AML-193 (cell line): Measurements from ENCODE around the gene SGPL1.

Experiments used
- DNase-seq, 2 experiments: peaks; one replicate each; lab custom pipeline; 2025; lab: John Stamatoyannopoulos, UW

The SGPL1 gene

DNA sequence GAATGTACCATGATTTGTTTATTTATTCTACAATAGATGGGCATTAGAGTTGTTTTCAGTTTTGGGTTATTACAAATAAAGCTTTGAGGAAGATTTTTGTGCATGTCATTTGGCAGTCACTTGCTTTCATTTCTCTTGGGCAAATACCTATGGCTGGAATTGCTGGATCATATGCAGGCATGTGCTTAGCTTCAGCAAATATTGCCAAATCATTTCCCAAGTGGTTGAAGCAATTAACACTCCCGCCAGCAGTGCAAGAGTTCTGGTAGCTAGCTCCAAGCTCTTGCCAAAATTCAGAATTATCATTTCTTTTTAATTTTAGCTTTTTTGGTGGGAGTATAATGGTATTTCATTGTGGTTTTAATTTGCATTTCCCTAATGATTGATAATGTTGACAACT lies 105.5 kb downstream of the SGPL1 start:
- no peak for DNase-seq

DNA sequence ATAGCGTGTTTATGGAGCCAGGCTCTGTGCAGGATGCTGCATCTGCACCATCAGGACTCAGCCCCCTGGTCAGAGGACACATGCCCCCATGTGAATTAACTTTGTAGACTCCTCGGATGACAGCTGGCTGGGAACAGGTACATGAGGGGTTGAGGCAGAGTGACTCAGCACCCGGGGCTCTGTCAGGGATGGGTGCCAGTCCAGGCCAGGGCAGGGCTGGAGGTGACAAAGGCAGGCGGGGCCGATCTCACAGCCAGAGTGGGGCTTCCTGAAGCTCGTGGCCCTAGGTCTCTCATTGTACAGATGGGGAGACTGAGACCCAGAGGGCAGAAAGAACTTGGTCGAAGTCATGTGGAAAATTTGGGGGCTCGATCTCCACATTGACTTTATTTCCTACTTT lies 107.9 kb downstream of the SGPL1 start:
- no peak for DNase-seq

DNA sequence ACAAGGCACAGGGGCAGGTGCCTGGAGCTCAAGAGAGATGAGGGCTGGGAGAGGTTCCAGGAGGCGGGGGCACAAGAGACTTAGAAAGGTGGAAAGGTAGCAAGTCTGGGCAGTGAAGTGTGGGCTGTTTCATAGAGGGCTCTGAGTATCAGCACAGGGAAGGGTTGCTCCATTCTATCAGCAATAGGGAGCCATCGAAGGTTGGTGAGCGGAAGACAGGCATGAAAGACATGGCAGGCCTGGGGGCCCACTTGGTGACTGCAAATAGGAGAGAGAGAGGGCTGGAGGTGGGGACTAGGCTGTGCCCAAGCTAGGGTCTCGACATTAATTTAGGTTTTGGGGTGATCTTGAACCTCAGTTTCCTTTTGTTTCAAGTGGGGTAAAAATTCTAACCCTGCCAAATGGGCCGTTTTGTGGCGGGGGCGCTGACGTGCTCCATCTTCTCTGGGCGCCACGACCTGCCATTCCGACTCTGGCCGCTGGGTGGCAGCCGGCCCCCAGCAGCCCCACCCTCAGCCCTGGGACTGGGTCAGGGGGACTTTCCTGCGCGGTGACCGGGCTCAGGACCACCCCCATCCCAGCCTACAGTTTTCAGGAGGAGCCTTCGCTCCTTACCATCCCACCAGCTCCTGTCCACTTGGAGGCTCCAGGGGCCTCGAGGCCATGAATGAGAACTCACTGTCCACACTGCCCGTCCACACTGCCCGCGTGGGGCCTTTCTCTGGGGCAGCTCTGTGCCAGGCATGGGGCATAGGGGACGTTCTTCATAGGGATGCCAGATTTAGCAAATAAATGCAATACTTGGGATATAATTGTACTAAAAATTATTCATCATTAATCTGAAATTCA lies 109.9 kb downstream of the SGPL1 start:
- DNase-seq: peak in 1 of 2 experiments; percentile 4

DNA sequence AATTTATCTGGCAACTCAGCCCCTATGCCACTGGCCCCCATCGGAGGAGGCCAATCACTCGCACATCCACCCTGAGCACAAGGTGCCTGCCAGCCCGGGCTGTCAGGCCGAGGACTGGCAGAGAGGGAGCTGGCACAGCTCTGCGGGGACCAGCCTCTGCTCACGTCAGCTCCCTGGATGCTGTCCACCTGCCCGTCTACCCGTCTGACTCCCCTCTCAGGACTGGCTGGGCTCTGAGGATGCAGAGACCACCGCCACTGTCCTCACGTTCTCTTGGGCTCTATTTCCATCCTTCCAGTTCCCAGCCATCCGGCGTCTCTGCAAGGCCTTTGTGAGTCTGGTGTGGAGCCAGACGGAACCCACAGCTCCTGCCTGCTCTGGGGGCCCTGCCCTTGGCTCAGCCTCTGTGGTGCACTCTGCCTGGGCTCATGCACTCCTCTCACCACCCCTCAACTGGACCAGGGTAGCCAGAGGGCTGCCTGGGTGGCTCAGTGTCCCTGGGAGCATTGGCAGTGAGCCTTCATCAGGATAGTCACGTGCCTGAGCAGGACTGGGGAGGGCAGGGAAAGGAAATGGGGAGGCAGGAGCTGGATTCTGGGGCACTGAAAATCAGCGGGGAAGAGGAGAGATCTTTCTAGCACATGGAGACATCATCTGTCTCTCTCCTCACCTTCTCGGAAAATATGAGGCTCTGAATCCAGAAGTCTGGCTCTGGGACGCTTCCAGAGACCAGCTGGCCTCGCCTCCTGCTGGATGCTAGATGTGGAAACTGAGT lies 110.7 kb downstream of the SGPL1 start:
- DNase-seq: no peak

DNA sequence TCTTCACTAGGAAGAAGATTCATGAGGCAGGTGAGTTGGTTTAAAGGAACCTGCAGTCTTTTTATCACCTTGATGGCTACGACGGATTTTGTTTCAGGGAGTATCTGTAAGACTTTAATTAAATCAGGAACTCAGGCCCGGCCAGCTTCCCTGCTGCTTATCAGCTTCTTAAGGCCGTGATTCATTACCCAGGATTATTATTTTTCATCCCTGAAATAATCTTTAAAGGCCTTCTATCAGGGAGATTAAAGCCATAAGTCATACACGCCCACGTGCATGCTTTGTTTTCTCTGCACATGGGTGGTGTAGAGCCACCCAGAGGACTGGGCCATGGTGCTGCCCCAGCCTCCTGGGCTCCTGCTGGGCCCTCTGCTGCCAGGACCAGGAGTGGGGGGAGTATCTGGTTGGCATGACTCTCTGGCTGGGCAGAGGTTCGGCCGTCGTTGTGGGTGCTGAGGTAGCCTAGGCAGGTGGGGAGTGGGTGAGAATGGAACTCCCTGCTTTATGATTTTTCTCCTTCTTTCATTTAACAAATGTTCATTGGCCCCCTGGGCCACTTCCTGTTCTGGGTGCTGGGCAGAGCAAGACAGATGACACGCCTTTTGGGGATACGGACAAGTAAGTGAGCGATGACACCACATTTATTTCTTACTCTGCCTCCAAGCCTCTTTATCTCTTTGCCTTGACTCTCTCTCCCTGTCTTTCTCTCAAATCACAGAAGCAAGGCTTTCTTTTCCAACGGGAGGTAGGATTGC lies 111.6 kb downstream of the SGPL1 start:
- no peak for DNase-seq

DNA sequence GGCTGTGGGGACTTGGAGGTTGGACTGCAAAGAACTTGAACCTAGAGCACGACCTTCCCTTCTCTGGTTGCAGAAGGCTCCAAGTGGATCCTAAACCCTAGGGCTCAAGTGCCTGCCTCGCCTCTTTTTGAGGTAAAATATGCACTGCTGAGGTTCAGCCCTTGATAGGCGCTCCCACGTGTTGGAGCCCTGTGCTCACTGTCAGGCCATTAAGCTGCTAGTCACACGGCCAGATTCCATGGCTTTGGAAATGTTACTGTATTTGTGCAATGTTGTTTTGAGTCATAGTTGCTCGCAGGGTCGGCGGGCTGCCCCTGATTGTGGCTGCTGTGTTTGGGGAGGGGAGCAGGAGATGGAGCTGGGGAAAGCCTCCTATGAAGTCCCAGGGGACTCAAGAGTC lies 112.4 kb downstream of the SGPL1 start:
- DNase-seq: no peak

DNA sequence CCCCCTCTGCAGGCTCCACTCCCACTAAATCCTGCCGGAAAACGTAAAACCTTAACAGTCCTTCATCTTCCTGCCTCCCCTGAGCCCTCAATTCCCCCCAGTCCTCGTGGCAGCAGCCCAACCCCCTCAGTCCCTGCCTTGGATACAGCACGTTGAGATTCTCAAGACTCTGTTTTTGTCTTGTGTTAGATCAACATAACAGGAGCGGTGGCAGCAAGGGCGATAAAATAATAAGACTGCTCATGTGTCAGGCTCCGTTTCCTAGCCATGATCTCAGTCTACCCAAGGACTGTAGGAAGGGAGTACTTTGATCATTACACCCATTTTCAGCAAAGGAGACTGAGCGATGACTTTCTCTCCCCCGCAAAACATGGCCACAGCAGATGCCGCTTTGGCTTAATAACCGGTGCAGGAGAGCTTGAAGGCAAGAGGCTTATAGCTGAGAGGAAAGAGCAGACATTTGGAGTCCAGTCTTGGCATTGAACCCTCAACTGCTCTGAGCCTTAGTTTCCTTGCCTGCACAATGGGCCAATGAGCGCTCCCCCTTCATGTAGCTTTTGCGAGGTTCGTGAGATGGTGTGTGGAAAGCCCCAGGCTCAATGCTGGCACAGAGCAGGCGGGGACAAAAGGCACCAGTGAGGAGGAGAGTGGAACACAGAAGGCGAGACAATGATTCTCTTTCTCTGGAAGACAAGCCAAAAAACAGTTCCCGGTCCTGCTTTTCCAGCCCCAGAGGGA lies 114.7 kb downstream of the SGPL1 start:
- DNase-seq: no peak
